ENCODE results near the gene MAP3K6. TPM values are rescaled to one million over a fixed set of nuclear protein-coding genes. Genes with fewer than 3 reads are reported as not detected.

The MAP3K6 gene
- total and polyA plus RNA-seq, 2 of the 13 experiments (the other 11 are each of a cell fraction or from before 2014, with no cell fraction given), result 2.7 to 3.2 TPM

DNA sequence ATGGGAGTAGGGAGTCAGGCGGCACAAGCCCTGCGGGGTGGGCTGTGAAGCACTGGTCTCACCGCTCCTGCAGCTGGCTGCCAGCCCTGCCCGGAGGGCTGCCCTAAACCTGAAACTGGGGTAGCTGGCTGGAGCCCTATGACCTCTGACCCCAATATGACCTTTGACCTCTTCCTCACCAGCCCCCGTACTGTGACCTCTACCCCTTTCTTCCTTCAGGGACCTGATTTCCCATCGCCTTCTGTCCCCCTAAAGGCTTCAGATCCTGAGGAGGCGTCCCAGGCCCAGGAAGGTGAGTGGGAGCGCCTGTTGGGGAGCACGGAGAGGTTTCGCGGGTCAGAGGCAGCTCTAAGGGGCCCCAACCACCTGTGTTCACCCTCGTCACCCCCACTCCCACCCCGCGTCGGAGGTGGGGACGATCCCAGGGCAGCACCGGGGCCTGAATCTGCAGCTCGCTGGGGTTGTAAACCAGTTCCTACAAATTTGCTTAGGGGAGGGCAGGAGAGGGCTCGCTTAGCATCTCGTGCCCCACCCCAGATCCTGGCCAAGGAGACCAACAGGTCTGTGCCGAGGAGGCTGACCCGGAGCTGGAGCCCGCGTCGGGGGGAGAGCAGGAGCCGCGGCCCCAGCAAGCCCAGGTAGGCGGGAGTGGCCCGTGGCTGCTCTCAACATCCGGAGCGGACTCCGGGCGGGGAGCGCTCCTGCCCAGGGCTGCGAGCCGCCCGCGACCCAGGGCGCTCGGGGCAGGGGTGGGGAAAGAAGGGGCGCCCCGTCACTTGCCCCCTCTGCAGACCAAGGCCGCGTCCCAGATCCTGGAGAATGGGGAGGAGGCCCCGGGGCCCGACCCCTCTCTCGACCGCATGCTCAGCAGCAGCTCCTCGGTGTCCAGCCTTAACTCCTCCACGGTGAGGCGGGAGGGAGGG, 17.6 kb downstream of the MAP3K6 start (continued):
- TF ChIP-seq, protein P1, sequence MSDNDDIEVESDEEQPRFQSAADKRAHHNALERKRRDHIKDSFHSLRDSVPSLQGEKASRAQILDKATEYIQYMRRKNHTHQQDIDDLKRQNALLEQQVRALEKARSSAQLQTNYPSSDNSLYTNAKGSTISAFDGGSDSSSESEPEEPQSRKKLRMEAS (IDR thresholded peaks at IDR 0.05), result peak; percentile 32; the same call in 1 of the 2 replicates
- TF ChIP-seq ZNF788 (CRISPR knock-in tag; IDR thresholded peaks at IDR 0.05; ENCODE audit: borderline replicate concordance), result 0 out of 2 replicates have a peak, but pooled peaks have one; percentile 37
- TF ChIP-seq ZNF501 (CRISPR knock-in tag; IDR thresholded peaks at IDR 0.05), result 0 out of 2 replicates have a peak, but pooled peaks have one; percentile 32
- TF ChIP-seq, protein P2, sequence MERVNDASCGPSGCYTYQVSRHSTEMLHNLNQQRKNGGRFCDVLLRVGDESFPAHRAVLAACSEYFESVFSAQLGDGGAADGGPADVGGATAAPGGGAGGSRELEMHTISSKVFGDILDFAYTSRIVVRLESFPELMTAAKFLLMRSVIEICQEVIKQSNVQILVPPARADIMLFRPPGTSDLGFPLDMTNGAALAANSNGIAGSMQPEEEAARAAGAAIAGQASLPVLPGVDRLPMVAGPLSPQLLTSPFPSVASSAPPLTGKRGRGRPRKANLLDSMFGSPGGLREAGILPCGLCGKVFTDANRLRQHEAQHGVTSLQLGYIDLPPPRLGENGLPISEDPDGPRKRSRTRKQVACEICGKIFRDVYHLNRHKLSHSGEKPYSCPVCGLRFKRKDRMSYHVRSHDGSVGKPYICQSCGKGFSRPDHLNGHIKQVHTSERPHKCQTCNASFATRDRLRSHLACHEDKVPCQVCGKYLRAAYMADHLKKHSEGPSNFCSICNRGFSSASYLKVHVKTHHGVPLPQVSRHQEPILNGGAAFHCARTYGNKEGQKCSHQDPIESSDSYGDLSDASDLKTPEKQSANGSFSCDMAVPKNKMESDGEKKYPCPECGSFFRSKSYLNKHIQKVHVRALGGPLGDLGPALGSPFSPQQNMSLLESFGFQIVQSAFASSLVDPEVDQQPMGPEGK (CRISPR knock-in tag; IDR thresholded peaks at IDR 0.05), result peak; percentile 89
- no peak for TF ChIP-seq ZNF460 (CRISPR knock-in tag; IDR thresholded peaks at IDR 0.05; ENCODE audit: borderline replicate concordance)
- no peak for TF ChIP-seq NR1H2 (CRISPR knock-in tag; IDR thresholded peaks at IDR 0.05; ENCODE audit: borderline replicate concordance, low read depth)
- TF ChIP-seq ZFP41 (CRISPR knock-in tag; IDR thresholded peaks at IDR 0.05; ENCODE audit: borderline replicate concordance), result no peak
- peak; percentile 80; the same call in 1 of the 2 replicates for TF ChIP-seq KDM2A (CRISPR knock-in tag; IDR thresholded peaks at IDR 0.05; ENCODE audit: borderline replicate concordance, low read depth)
- TF ChIP-seq GABPB1 (CRISPR knock-in tag; IDR thresholded peaks at IDR 0.05), result peak; percentile 70; the same call in 1 of the 2 replicates
- TF ChIP-seq ZNF776 (CRISPR knock-in tag; IDR thresholded peaks at IDR 0.05), result 0 out of 2 replicates have a peak, but pooled peaks have one; percentile 31
- TF ChIP-seq RCOR2 (CRISPR knock-in tag; IDR thresholded peaks at IDR 0.05), result no peak
- TF ChIP-seq ZNF678 (CRISPR knock-in tag; IDR thresholded peaks at IDR 0.05), result no peak
- peak; percentile 53 for TF ChIP-seq RBM39 (IDR thresholded peaks at IDR 0.05; ENCODE audit: low read depth, low read length, poor library complexity, severe bottlenecking)
- TF ChIP-seq ZNF496 (CRISPR knock-in tag; IDR thresholded peaks at IDR 0.05; ENCODE audit: insufficient replicate concordance), result no peak
- peak; percentile 40; the same call in 1 of the 2 replicates for TF ChIP-seq POLR2G (IDR thresholded peaks at IDR 0.05; ENCODE audit: low read depth, low read length)
- no peak for TF ChIP-seq ZNF382 (CRISPR knock-in tag; IDR thresholded peaks at IDR 0.05; ENCODE audit: borderline replicate concordance)
- TF ChIP-seq, protein P3, sequence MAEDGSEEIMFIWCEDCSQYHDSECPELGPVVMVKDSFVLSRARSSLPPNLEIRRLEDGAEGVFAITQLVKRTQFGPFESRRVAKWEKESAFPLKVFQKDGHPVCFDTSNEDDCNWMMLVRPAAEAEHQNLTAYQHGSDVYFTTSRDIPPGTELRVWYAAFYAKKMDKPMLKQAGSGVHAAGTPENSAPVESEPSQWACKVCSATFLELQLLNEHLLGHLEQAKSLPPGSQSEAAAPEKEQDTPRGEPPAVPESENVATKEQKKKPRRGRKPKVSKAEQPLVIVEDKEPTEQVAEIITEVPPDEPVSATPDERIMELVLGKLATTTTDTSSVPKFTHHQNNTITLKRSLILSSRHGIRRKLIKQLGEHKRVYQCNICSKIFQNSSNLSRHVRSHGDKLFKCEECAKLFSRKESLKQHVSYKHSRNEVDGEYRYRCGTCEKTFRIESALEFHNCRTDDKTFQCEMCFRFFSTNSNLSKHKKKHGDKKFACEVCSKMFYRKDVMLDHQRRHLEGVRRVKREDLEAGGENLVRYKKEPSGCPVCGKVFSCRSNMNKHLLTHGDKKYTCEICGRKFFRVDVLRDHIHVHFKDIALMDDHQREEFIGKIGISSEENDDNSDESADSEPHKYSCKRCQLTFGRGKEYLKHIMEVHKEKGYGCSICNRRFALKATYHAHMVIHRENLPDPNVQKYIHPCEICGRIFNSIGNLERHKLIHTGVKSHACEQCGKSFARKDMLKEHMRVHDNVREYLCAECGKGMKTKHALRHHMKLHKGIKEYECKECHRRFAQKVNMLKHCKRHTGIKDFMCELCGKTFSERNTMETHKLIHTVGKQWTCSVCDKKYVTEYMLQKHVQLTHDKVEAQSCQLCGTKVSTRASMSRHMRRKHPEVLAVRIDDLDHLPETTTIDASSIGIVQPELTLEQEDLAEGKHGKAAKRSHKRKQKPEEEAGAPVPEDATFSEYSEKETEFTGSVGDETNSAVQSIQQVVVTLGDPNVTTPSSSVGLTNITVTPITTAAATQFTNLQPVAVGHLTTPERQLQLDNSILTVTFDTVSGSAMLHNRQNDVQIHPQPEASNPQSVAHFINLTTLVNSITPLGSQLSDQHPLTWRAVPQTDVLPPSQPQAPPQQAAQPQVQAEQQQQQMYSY (CRISPR knock-in tag; IDR thresholded peaks at IDR 0.05), result peak; percentile 99
- TF ChIP-seq MTA1 (CRISPR knock-in tag; IDR thresholded peaks at IDR 0.05; ENCODE audit: borderline replicate concordance), result peak; percentile 39; the same call in 1 of the 2 replicates
- TF ChIP-seq, protein P4, sequence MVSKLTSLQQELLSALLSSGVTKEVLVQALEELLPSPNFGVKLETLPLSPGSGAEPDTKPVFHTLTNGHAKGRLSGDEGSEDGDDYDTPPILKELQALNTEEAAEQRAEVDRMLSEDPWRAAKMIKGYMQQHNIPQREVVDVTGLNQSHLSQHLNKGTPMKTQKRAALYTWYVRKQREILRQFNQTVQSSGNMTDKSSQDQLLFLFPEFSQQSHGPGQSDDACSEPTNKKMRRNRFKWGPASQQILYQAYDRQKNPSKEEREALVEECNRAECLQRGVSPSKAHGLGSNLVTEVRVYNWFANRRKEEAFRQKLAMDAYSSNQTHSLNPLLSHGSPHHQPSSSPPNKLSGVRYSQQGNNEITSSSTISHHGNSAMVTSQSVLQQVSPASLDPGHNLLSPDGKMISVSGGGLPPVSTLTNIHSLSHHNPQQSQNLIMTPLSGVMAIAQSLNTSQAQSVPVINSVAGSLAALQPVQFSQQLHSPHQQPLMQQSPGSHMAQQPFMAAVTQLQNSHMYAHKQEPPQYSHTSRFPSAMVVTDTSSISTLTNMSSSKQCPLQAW (CRISPR knock-in tag; IDR thresholded peaks at IDR 0.05), result 0 out of 2 replicates have a peak, but pooled peaks have one; percentile 35
- TF ChIP-seq SAFB2 (CRISPR knock-in tag; IDR thresholded peaks at IDR 0.05; ENCODE audit: borderline replicate concordance, low read depth), result no peak
